Activated CD4-positive, alpha-beta memory T cell treated with anti-CD3 and anti-CD28 coated beads, Interleukin-2, amount 10 ng/mL, durations not matched to agents 7 days and 5 days (primary cell): Measurements from ENCODE around the gene FOXC1. TPM values are rescaled to one million over a fixed set of nuclear protein-coding genes. Genes with fewer than 3 reads are reported as not detected.

ENCODE experiments used
- CTCF ChIA-PET: fragments of 350-600 bp; sonication (Branson Sonifier 250); formaldehyde crosslinking; loops from one replicate; lab custom pipeline; 2021; ENCODE audit warnings: antibody characterized with exemption, inconsistent platforms; lab: Charles Lee
- POLR2A ChIA-PET: fragments of 350-600 bp; sonication (Branson Sonifier 250); formaldehyde crosslinking; loops from one replicate; lab custom pipeline; 2021; ENCODE audit warnings: antibody characterized with exemption; lab: Charles Lee
- DNase-seq: peaks from one replicate; pipeline ENCODE4 v3.0.0-alpha.2; 2020
- H3K27ac Mint-ChIP-seq: one replicate; pipeline ENCODE4 v1.8.0; 2021; ENCODE audit warnings: mild to moderate bottlenecking, mixed read lengths
- H3K27me3 Mint-ChIP-seq: one replicate; pipeline ENCODE4 v1.8.0; 2021; ENCODE audit warnings: mixed read lengths
- H3K36me3 Mint-ChIP-seq: one replicate; pipeline ENCODE4 v1.8.0; 2021; ENCODE audit warnings: low read depth, mixed read lengths
- H3K4me1 Mint-ChIP-seq: one replicate; pipeline ENCODE4 v1.8.0; 2021; ENCODE audit warnings: mixed read lengths
- H3K4me3 Mint-ChIP-seq: one replicate; pipeline ENCODE4 v1.8.0; 2021; ENCODE audit warnings: mild to moderate bottlenecking, mixed read lengths
- H3K9me3 Mint-ChIP-seq: one replicate; pipeline ENCODE4 v1.8.0; 2021; ENCODE audit warnings: mixed read lengths
- total RNA-seq, 2 experiments: library from RNA; stranded (reverse); gene quantifications; one replicate each; pipeline ENCODE4 v1.2.3, GENCODE V29; 2021

Gene FOXC1
- total RNA-seq, 2 experiments from 2014 or later, result 0.08 TPM; not detected in 1

GRCh38 chr6:1605004-1605892, 4.5 kb upstream of the FOXC1 start:
- POLR2A ChIA-PET, result no interaction called here
- Mint-ChIP-seq H3K27ac (no peak overlapping the region), H3K36me3 (peaks cover 7% of the 10 kb centered on the region), H3K4me3 (no peak overlapping the region), H3K9me3 (no peaks in the 10 kb centered on the region), H3K27me3 (peaks cover 71% of the 10 kb centered on the region), H3K4me1 (peaks cover 24% of the 10 kb centered on the region)
- CTCF ChIA-PET, result interaction anchor here (0.6 kb wide), 1 partner anchor 1029 kb away, joined by 3 read pairs; no protein-coding TSS in a partner anchor
- no peak for DNase-seq

DNA sequence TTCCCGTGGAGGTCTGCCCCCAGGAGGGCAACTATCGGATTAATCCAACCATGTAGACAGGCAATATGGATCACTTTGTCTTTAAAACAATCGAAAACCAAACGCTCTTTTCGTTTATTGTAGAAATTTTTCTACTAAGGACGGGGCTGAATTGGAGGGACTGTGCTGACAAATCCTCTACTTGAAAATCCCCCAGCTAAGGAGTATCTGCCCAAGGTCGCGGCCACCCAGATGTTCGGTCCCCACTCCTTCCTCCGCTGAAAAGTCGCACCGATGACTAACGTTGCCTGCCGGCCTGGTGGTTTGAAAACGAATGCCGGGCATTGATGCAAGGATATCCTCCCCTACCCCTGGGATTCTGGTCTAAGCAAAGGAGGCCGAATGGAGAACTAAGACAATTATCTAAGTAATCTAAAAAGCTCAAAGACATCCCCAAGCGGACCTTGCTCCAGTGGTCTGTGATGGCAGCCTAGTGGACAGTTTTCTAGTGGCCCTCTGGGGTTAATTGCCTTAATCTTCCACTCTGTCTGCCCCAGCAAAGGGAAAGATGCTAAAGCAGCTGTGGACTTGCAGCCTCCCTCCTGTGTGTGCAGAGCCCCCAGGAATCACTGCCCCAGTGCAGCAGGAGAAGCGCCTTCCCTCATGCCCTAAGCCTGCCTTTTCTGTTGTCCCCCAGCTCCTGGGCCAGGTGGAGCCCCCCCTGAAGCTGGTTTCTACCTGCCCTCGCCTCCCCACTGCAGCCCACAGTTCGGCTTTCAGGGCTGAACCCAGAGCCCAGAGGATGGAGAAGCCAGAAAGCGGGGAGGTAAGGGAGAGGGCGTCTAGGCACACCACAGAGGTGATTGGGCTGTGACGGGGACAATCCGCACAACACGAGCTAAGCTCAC, 3.6 kb upstream of the FOXC1 start:
- no peak for DNase-seq
- H3K4me3 Mint-ChIP-seq, result no peak overlapping the region
- CTCF ChIA-PET, result interaction anchor here (1.3 to 3.1 kb wide), 3 partner anchors 10 to 1144 kb away, joined by 4 to 15 read pairs (median 6); no protein-coding TSS in a partner anchor
- H3K4me1 Mint-ChIP-seq, result peaks cover 28% of the 10 kb centered on the region
- H3K9me3 Mint-ChIP-seq, result no peaks in the 10 kb centered on the region
- H3K27me3 Mint-ChIP-seq, result peaks cover 67% of the 10 kb centered on the region
- H3K36me3 Mint-ChIP-seq, result peaks cover 7% of the 10 kb centered on the region
- POLR2A ChIA-PET, result interaction anchor here (1.0 kb wide), 1 partner anchor 81 kb away, joined by 3 read pairs; no protein-coding TSS in a partner anchor
- H3K27ac Mint-ChIP-seq, result no peak overlapping the region

DNA sequence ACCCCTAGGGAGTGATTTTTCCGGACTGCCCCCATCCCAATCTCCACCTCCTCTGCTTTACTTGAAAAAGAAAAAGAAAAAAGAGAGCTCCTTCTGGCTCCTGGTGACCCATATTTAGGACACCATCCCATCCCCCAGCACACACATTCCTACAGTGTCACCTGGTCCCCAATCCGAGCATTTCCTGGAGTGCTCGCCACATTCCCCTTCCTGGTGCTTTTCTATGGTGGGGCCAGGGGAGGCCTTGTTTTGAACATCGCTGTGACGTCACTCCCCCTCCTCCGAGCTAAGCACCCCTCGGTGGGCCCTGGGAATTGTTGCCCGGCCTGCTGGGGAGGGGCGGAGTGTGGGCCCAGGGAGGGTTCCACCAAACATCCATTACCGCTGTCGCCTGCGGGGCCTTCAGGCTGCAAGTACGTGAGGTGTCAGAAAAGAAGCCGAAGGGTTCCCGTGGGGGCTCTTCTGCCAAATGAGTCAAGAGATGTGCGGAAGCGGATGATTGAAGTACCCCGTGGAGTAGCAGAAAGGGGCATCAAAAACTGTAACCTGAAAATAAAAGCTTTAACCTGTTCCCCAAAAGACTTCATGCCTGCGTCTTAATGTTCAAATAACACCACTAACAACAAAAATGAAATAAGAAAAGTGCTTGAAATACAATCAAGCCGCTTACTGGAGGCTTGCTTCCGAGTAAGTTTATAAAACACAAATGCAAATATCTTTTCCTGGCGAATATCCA, 2.8 kb upstream of the FOXC1 start:
- ChIA-PET POLR2A (interaction anchor here (1.0 kb wide), 1 partner anchor 82 kb away, joined by 3 read pairs; no protein-coding TSS in a partner anchor), CTCF (interaction anchor here (1.3 to 3.1 kb wide), 3 partner anchors 10 to 1143 kb away, joined by 4 to 15 read pairs (median 6); no protein-coding TSS in a partner anchor)
- no peak overlapping the region for H3K27ac Mint-ChIP-seq
- peaks cover 66% of the 10 kb centered on the region for H3K27me3 Mint-ChIP-seq
- peaks cover 30% of the 10 kb centered on the region for H3K4me1 Mint-ChIP-seq
- DNase-seq, result no peak
- H3K4me3 Mint-ChIP-seq, result peak overlapping the region; percentile 36
- no peaks in the 10 kb centered on the region for H3K9me3 Mint-ChIP-seq
- H3K36me3 Mint-ChIP-seq, result peaks cover 8% of the 10 kb centered on the region

- Mint-ChIP-seq H3K4me1 (peaks cover 34% of the 10 kb centered on the region), H3K36me3 (peaks cover 11% of the 10 kb centered on the region), H3K4me3 (peak overlapping the region; percentile 44), H3K27me3 (peaks cover 66% of the 10 kb centered on the region), H3K27ac (no peak overlapping the region), H3K9me3 (no peaks in the 10 kb centered on the region)
- no peak for DNase-seq
- ChIA-PET CTCF (interaction anchor here (1.1 to 3.1 kb wide), 4 partner anchors 11 to 1027 kb away, joined by 3 to 15 read pairs (median 5); no protein-coding TSS in a partner anchor), POLR2A (interaction anchor here (1.0 kb wide), 1 partner anchor 490 kb away, joined by 3 read pairs; no protein-coding TSS in a partner anchor)
Measured at GRCh38 chr6:1607516-1608221, 2.0 kb upstream of the FOXC1 start.

DNA sequence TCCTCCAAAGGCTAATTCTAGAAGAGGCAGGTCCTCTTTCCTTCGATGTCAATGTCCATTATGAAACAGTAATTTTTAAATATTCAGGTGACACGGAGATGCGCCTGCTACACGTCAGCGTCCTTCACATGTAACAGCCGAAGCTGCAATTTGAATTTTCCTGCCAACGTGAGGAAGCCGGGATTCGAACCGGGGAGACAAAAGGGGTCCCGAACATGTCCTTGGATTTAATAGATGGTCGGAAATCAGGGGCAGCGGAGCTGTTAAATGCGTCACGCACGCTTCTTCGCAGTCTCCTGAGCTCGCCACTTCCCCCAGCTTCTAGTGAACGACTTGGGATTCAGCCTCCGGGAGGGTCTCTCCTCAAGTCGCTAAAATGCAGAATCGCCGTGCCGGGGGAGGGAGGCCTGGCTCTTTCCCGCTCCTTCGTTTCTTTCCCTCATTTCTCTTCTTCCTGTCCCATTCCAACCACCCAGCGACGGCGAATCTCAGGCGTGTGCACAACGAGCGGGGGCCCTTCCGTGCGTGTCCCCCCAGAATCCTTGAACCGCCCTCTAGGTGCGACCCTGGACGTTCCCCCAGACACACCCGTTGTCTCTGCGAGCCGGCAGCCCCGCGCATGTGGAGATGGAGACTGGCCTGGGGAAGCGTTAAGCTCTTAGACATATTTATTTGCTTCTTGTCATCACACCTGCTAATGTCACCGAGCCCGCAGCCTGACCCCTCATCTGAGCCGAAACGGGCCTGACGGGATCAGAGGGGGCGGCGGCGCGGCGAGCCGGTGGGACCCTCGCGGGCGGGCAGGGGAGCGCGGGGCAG, 1.3 kb upstream of the FOXC1 start:
- ChIA-PET CTCF (interaction anchor here (1.1 to 3.1 kb wide), 3 partner anchors 12 to 1026 kb away, joined by 3 to 15 read pairs (median 4); no protein-coding TSS in a partner anchor), POLR2A (interaction anchor here (1.0 kb wide), 1 partner anchor 489 kb away, joined by 3 read pairs; no protein-coding TSS in a partner anchor)
- Mint-ChIP-seq H3K36me3 (peaks cover 11% of the 10 kb centered on the region), H3K27me3 (peaks cover 66% of the 10 kb centered on the region), H3K9me3 (no peaks in the 10 kb centered on the region), H3K4me1 (peaks cover 36% of the 10 kb centered on the region), H3K27ac (no peak overlapping the region), H3K4me3 (peak overlapping the region; percentile 44)
- no peak for DNase-seq

DNA sequence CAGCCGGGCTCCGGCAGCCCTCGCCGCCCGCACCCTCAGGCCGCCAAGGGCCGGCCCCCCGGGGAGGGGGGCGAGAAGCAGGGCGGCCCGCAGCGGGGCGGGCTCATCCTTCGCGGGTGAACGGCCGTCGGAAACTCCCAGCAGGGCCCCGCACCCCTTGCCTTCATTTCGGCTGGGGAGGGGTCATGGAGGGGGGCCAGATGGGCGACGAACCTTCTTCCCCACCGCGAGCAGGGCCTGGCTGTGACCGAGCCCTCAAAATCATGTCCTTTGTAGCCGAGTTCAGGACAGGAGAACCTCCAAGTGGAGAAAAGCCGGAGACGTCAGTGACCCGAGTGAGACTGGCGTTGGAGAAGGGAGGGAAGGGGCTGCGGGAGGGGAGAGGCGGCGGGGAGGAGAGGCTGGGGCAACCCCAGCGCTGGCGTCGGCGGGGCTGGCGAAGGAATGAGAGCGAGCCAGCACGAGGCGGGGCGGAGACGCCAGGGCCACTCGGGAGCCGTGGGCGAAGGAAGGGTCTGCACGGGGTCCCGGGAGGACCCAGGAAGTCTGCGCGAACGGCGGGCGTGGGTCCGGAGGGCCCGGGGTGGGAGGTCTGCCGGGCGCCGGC, 571 bp upstream of the FOXC1 start:
- DNase-seq, result no peak
- Mint-ChIP-seq H3K27ac (no peak overlapping the region), H3K4me3 (peak overlapping the region; percentile 51), H3K4me1 (peaks cover 40% of the 10 kb centered on the region), H3K9me3 (no peaks in the 10 kb centered on the region), H3K27me3 (peaks cover 63% of the 10 kb centered on the region), H3K36me3 (peaks cover 11% of the 10 kb centered on the region)
- POLR2A ChIA-PET, result no interaction called here
- CTCF ChIA-PET, result interaction anchor here (1.4 to 3.1 kb wide), 4 partner anchors 13 to 1025 kb away, joined by 4 to 15 read pairs (median 4); no protein-coding TSS in a partner anchor

GRCh38 chr6:1610497-1611321, 994 bp downstream of the FOXC1 start:
- Mint-ChIP-seq H3K4me1 (peaks cover 38% of the 10 kb centered on the region), H3K9me3 (no peaks in the 10 kb centered on the region), H3K4me3 (peak overlapping the region; percentile 59), H3K36me3 (peaks cover 11% of the 10 kb centered on the region), H3K27ac (no peak overlapping the region), H3K27me3 (peaks cover 65% of the 10 kb centered on the region)
- CTCF ChIA-PET, result interaction anchor here (0.6 to 3.5 kb wide), 7 partner anchors 10 to 493 kb away, joined by 3 to 14 read pairs (median 4); no protein-coding TSS in a partner anchor
- POLR2A ChIA-PET, result no interaction called here
- DNase-seq, result no peak

- ChIA-PET CTCF (interaction anchor here (0.6 to 3.5 kb wide), 5 partner anchors 14 to 1023 kb away, joined by 3 to 14 read pairs (median 4); no protein-coding TSS in a partner anchor), POLR2A (interaction anchor here (0.9 kb wide), 2 partner anchors 13 to 16 kb away, joined by 4 read pairs; no protein-coding TSS in a partner anchor)
- H3K36me3 Mint-ChIP-seq, result peaks cover 11% of the 10 kb centered on the region
- H3K27ac Mint-ChIP-seq, result no peak overlapping the region
- no peaks in the 10 kb centered on the region for H3K9me3 Mint-ChIP-seq
- peaks cover 65% of the 10 kb centered on the region for H3K27me3 Mint-ChIP-seq
- no peak overlapping the region for H3K4me3 Mint-ChIP-seq
- no peak for DNase-seq
- H3K4me1 Mint-ChIP-seq, result peaks cover 38% of the 10 kb centered on the region
Measured at GRCh38 chr6:1611322-1611571, 1.5 kb downstream of the FOXC1 start.

DNA sequence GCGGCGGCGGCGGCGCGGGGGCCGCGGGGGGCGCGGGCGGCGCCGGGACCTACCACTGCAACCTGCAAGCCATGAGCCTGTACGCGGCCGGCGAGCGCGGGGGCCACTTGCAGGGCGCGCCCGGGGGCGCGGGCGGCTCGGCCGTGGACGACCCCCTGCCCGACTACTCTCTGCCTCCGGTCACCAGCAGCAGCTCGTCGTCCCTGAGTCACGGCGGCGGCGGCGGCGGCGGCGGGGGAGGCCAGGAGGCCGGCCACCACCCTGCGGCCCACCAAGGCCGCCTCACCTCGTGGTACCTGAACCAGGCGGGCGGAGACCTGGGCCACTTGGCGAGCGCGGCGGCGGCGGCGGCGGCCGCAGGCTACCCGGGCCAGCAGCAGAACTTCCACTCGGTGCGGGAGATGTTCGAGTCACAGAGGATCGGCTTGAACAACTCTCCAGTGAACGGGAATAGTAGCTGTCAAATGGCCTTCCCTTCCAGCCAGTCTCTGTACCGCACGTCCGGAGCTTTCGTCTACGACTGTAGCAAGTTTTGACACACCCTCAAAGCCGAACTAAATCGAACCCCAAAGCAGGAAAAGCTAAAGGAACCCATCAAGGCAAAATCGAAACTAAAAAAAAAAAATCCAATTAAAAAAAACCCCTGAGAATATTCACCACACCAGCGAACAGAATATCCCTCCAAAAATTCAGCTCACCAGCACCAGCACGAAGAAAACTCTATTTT, 2.0 kb downstream of the FOXC1 start:
- peaks cover 36% of the 10 kb centered on the region for H3K4me1 Mint-ChIP-seq
- no peaks in the 10 kb centered on the region for H3K9me3 Mint-ChIP-seq
- peak overlapping the region; percentile 56 for H3K27ac Mint-ChIP-seq
- POLR2A ChIA-PET, result interaction anchor here (0.7 to 1.5 kb wide), 4 partner anchors 11 to 88 kb away, joined by 3 to 4 read pairs (median 4); no protein-coding TSS in a partner anchor
- CTCF ChIA-PET, result interaction anchor here (0.5 to 3.5 kb wide), 5 partner anchors 16 to 1515 kb away, joined by 3 to 14 read pairs (median 4); no protein-coding TSS in a partner anchor
- peak overlapping the region; percentile 68 for H3K4me3 Mint-ChIP-seq
- DNase-seq, result no peak
- H3K27me3 Mint-ChIP-seq, result peaks cover 65% of the 10 kb centered on the region
- peaks cover 11% of the 10 kb centered on the region for H3K36me3 Mint-ChIP-seq
